ENCODE data around the gene TRIAP1. TPM values are rescaled to one million over a fixed set of nuclear protein-coding genes. Genes with fewer than 3 reads are reported as not detected.
"Not testable (repeated sequence)": the region's sequence is repeated elsewhere in the genome, so short reads cannot be mapped to it uniquely, and the experiment has no call there.

TRIAP1 gene
- polyA plus RNA-seq: 10 to 100 TPM; 29.0 to 34.4 (median 29.1) TPM

DNA sequence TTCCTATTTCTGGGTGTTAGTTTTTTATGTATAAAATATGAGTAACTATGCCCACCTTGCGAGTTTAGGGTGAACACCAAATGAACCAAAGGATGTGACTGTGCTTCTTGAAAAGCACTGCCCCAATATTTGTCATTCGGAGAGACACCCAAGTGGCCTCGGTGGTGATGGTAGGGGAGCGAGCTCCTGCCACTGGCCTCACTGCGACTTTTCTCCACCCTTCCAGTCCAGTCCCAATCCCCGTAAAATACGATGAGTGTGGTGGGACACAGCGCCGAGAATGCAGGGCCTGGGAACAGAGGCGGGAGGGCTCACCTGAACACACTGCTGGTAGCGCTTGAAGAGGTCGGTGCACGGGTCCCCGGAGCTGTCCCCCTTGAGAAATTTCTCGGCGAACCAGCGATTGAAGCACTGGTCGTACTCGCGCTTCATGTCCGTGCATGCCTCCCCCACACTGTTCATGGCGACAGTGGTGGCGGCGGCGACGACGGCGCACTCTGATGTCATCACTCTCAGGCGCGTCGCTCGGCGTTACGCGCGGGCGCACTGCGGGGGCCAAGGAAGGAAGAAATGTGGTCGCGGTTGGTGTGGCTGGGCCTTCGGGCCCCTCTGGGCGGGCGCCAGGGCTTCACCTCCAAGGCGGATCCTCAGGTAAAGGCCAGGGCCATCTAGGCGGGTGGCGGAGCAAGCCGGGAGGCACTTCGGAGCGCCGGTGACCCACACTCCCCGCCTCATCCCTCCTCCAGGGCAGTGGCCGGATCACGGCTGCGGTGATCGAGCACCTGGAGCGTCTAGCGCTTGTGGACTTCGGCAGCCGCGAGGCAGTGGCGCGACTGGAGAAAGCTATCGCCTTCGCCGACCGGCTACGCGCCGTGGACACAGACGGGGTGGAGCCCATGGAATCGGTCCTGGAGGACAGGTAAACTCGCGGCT, at the start of gene TRIAP1, which contains the start of gene GATC:
Gene TRIAP1, minus strand, starts transcription at position 474 of the 933 bp plus-strand sequence. Its CDS starts 12 bp downstream, at position 462.
Gene GATC, plus strand, starts transcription at position 534 of the 933 bp plus-strand sequence. Its CDS starts 37 bp downstream, at position 571.
- WGBS, 3 donors: 0% methylated on average over 72 to 73 of the region's 73 CpGs

DNA sequence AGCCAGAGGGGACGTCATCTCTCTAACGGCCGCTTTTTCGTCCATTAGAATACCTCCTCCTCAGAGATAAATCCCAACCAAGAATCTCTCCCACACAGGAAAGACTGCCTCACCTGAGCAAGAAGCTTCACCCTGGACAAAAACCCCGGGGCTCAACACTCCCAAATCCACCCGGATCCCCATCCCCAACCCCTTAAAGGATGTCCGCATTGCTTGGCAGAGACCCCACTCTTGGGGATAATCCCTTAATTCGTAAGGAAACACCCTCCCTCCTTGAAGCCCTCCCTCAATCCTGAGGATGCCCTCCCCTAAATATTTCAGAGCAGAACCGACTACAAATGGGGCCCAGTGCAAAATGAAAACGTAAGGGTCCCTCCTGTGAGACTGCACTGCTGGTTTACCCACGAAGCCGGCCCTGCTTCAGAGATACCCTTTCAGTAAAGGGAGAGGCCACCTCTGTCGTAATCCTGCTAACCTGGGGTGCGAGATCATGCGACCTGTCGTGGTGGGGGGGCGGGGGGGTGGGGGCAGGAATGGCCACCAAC, 49.1 kb upstream of the TRIAP1 start:
- WGBS, 3 donors: 19 to 29% (median 26%) methylated on average over 17 of the region's 17 CpGs
- H3K27ac ChIP-seq (ENCODE audit: low read depth, low read length): no peak overlapping the region

More for the DNA sequence above, at the start of gene TRIAP1, which contains the start of gene GATC:
- peak within 1 kb of the TSS; percentile 89 for H3K27ac ChIP-seq (ENCODE audit: low read depth, low read length)

DNA sequence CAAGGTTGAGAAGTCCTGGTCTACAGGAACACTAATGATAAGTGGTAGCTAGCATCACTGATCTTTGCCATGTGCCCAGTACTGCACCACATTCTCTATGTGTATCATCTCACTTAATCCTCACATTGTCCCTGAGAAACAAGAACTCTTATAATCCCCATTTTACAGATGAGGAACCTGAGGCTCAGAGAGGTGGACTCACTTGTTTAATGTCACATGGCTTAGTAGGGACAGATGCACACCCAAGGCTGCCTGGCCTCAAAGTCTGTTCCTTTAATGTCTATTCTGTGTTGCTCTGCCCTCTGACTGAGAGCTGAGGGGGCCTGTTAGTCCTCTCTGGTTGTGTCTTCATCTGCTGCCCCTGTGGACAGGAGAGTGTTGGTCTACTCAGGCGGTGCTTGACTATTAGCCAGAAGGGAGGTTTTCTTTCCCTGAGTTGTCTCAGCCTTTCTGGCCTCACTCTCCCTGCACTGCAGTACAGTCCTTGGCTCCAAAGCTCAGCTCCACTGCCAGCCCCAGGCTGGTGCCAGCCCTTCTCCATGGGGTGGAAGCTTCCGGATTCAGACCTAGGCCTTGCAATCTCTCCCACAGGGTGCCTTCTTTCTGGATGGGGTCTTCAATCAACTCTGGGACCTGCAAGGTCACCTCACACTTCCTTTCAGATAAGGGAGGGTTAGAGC, 44.8 kb upstream of the TRIAP1 start:
- 50 to 77% (median 76%) methylated on average over 2 of the region's 2 CpGs for WGBS, 3 donors
- H3K27ac ChIP-seq (ENCODE audit: low read depth, low read length): no peak overlapping the region

GRCh38 chr12:120490325-120490724, 44.1 kb upstream of the TRIAP1 start:
- no peak overlapping the region for H3K27ac ChIP-seq (ENCODE audit: low read depth, low read length)
- 91 to 95% (median 93%) methylated on average over 5 of the region's 5 CpGs for WGBS, 3 donors

GRCh38 chr12:120489018-120489417, 42.8 kb upstream of the TRIAP1 start:
- H3K27ac ChIP-seq (ENCODE audit: low read depth, low read length): no peak overlapping the region
- 86 to 91% (median 90%) methylated on average over 4 of the region's 4 CpGs for WGBS, 3 donors

- no peak overlapping the region for H3K27ac ChIP-seq (ENCODE audit: low read depth, low read length)
- 63 to 72% (median 67%) methylated on average over 5 of the region's 5 CpGs for WGBS, 3 donors
Measured at GRCh38 chr12:120488057-120488640, 42.0 kb upstream of the TRIAP1 start.

GRCh38 chr12:120487552-120487951, 41.4 kb upstream of the TRIAP1 start:
- H3K27ac ChIP-seq (ENCODE audit: low read depth, low read length): not testable (repeated sequence)
- 44 to 84% (median 80%) methylated on average over 7 of the region's 7 CpGs for WGBS, 3 donors

DNA sequence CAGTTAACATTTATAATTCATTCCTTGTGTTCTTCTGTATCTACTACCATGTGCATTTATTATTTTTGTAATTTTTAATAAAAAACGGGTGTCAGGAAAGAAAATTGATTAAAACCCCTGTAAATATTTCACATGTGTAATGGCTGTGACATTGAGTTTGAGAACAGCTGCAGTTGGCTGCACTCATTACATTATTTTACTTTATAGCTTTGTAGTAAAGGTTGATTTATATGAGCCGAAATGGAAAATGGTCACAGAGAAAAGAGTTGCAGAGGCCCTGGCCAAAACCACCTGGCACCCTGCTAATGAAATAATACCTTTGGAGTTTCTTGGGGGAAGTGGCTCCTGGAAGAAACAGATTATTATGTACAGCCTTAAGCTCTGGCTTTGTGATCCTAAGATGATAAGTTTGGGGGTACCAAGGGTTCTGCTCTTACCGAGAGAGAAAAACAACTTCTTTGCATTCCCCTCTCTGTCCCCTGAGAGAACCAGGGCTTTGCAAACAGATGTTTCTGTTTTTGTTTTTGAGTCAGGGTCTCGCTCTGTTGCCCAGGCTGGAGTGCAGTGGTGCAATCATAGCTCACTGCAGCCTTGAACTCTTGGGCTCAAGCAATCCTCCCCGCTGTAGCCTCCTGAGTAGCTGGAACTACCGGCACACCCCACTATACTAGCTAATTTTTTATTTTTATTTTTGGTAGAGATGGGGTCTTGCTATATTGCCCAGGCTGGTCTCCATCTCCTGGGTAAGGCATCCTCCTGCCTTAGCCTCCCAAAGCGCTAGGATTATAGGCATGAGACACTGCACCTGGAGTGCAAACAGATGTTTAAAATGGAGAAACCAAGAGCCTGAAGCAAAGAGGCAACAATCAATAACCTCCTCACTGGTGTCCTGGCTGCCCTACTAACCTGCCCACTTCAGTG, 40.0 kb upstream of the TRIAP1 start:
- 84 to 92% (median 92%) methylated on average over 7 of the region's 7 CpGs for WGBS, 3 donors
- no peak overlapping the region for H3K27ac ChIP-seq (ENCODE audit: low read depth, low read length)

GRCh38 chr12:120483621-120484020, 37.4 kb upstream of the TRIAP1 start:
- H3K27ac ChIP-seq (ENCODE audit: low read depth, low read length): no peak overlapping the region
- WGBS, 3 donors: 95 to 98% (median 96%) methylated on average over 1 of the region's 1 CpG

- no peak overlapping the region for H3K27ac ChIP-seq (ENCODE audit: low read depth, low read length)
- WGBS, 3 donors: 89 to 95% (median 91%) methylated on average over 9 of the region's 9 CpGs
Measured at GRCh38 chr12:120481022-120481767, 35.0 kb upstream of the TRIAP1 start.

- no peak overlapping the region for H3K27ac ChIP-seq (ENCODE audit: low read depth, low read length)
- 62 to 88% (median 80%) methylated on average over 1 of the region's 1 CpG for WGBS, 3 donors
Measured at GRCh38 chr12:120480211-120480610, 34.0 kb upstream of the TRIAP1 start.

- H3K27ac ChIP-seq (ENCODE audit: low read depth, low read length): no peak overlapping the region
- WGBS, 3 donors: 90 to 100% (median 94%) methylated on average over 1 of the region's 1 CpG
Measured at GRCh38 chr12:120479458-120479857, 33.3 kb upstream of the TRIAP1 start.

DNA sequence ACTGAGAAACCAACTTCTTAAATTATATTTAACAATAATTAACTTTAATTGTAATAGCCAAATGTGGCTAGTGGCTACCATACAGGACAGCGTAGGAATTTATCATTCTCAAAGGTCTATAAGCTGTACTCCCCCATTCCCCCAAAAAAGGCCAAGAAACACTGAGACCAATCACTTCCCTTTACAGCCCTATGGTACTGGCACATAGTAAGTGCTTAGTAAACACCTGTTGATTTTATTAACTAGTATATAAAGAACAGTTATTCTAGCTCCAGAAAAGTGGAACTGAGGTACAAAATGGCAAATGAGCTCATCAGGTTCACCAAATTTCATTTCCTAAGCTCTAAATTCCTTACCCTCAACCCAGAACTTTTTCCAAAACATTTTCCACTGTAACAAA, 29.5 kb upstream of the TRIAP1 start:
- no peak overlapping the region for H3K27ac ChIP-seq (ENCODE audit: low read depth, low read length)
- WGBS, 3 donors: 96 to 100% (median 100%) methylated on average over 1 of the region's 1 CpG

DNA sequence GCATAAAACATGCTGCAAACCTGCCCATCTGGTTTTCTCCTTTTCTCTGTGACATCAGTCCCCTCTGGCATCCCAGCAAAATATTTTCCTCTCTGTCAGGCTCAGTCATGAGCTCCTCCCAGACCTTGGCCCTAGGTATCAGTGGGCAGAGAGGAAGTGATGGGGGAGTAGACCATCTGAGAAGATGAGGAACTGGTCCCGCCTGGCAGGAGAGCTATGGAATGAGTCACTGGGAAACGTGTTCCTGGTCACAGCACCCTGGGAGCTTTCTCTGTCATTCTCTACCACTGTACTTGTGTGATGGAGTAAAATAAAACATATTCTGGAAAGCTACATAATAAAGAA, 28.4 kb upstream of the TRIAP1 start:
- 4 to 24% (median 18%) methylated on average over 2 of the region's 2 CpGs for WGBS, 3 donors
- no peak overlapping the region for H3K27ac ChIP-seq (ENCODE audit: low read depth, low read length)

DNA sequence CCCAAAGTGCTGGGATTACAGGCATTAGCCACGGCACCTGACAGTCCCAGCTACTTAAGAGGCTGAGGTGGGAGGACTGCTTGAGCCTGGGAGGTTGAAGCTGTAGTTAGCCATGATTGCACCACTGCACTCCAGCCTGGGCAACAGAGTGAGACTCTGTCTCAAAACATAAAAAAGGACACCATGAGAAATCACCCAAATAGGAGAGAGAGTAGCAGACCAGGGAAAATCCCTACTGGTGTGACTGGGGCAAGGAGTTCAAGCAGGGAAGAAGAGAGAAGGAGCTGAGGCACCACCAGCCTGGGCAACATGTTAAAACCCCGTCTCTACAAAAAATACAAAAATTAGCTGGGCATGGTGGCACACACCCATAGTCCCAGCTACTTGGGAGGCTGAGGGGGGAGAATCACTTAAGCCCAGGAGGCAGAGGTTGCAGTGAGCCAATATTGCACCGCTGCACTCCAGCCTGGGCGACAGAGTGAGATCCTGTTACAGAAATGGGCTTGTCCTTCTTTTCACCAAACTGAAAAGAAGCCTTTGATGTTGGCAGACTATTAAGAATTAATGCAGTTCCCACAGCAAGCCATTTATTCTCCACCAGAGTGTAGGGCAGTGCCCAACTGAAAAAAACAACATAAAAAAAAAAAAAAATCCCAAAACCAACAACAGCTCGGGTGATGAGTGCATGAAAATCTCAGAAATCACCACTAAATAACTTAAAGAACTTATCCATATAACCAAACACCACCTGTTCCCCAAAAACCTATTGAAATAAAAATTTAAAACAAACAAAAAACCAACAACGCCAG, 27.8 kb upstream of the TRIAP1 start:
- 68 to 80% (median 75%) methylated on average over 6 of the region's 6 CpGs for WGBS, 3 donors
- H3K27ac ChIP-seq (ENCODE audit: low read depth, low read length): no peak overlapping the region

GRCh38 chr12:120472521-120472920, 26.3 kb upstream of the TRIAP1 start:
- no peak overlapping the region for H3K27ac ChIP-seq (ENCODE audit: low read depth, low read length)

Data from adipose tissue (tissue), 3 donors.